ENCODE data around the gene HIP1.
"Not testable (repeated sequence)": the region's sequence is repeated elsewhere in the genome, so short reads cannot be mapped to it uniquely, and the experiment has no call there.

DNA sequence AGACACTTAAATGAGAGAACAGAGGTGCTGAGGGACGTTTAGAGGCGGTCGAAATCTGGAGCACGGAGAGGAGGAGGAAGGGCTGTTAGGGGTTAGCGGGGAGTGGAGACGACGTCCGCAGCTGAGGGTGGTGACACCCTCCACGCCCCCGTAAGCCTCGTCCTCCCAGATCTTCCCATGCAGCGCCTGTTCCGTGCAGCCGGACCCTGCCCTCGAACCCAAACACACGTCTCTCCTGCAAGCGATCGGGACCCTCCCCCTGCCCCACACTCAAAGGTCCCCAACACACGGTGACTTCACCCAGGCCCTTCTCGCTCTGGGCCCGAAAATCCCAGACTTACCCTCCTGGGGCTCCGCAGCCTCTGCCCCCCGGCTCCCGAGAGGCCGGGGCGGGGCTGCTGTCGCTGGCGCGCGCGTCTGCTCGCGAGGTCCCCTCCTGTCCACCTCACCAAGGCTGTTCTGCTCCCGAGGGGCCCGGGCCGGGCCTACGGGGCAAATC lies 211.5 kb downstream of the HIP1 start:
- TF ChIP-seq, protein P1, sequence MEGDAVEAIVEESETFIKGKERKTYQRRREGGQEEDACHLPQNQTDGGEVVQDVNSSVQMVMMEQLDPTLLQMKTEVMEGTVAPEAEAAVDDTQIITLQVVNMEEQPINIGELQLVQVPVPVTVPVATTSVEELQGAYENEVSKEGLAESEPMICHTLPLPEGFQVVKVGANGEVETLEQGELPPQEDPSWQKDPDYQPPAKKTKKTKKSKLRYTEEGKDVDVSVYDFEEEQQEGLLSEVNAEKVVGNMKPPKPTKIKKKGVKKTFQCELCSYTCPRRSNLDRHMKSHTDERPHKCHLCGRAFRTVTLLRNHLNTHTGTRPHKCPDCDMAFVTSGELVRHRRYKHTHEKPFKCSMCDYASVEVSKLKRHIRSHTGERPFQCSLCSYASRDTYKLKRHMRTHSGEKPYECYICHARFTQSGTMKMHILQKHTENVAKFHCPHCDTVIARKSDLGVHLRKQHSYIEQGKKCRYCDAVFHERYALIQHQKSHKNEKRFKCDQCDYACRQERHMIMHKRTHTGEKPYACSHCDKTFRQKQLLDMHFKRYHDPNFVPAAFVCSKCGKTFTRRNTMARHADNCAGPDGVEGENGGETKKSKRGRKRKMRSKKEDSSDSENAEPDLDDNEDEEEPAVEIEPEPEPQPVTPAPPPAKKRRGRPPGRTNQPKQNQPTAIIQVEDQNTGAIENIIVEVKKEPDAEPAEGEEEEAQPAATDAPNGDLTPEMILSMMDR (conservative IDR thresholded peaks at IDR 0.05; ENCODE audit: low read depth, low read length), result not testable (repeated sequence)
- TF ChIP-seq EZH2 (IDR thresholded peaks at IDR 0.05; ENCODE audit: low read length, unreplicated experiment), result not testable (repeated sequence)

Data from PC-3 (cell line).